Uterus (tissue), 4 donors: Measurements from ENCODE around the gene GABPB1. TPM values are rescaled to one million over a fixed set of nuclear protein-coding genes. Genes with fewer than 3 reads are reported as not detected.

Source experiments
- DNase-seq, 2 donors: peaks; one replicate each; pipeline ENCODE4 v3.0.0-alpha.2; 2019 to 2020
- H3K27ac ChIP-seq, 2 donors: fragments of 200-600 bp; sonication (generic); 1 replicate in 1 of 2; 2 replicates in 1 of 2; pipeline ENCODE4 v1.5.1; 2016 to 2018
- H3K27me3 ChIP-seq, 2 donors: fragments of 200-600 bp; sonication (generic); one replicate each; pipeline ENCODE4 v1.5.1; 2018 to 2019; ENCODE audit warnings: control low read depth in 1 of 2
- H3K36me3 ChIP-seq, 2 donors: fragments of 200-600 bp; sonication (generic); one replicate each; pipeline ENCODE4 v1.5.1; 2019; ENCODE audit warnings: control low read depth in 1 of 2
- H3K4me1 ChIP-seq, 2 donors: fragments of 200-600 bp; sonication (generic); one replicate each; pipeline ENCODE4 v1.5.1; 2018 to 2019; ENCODE audit warnings: control low read depth in 1 of 2
- H3K4me3 ChIP-seq, 2 donors: fragments of 200-600 bp; sonication (generic); 1 replicate in 1 of 2; 2 replicates in 1 of 2; pipeline ENCODE4 v1.5.1; 2018 to 2019; ENCODE audit warnings: mild to moderate bottlenecking in 1 of 2
- H3K9me3 ChIP-seq, 2 donors: fragments of 200-600 bp; sonication (generic); one replicate each; pipeline ENCODE4 v1.5.1; 2019; ENCODE audit warnings: control low read depth in 1 of 2
- POLR2A ChIP-seq, 2 donors: fragments of 450-650 bp; IDR thresholded peaks; one replicate each; pipeline ENCODE4 v1.6.1; 2016; ENCODE audit warnings: antibody characterized with exemption in 2 of 2, mild to moderate bottlenecking in 1 of 2, moderate library complexity in 1 of 2
- intact Hi-C: fragments of 100-400 bp; cut with DNase I; formaldehyde crosslinking; loops from one replicate; pipeline ENCODE4 v1.15.1; 2023; ENCODE audit warnings: low total_unique reads
- total RNA-seq, 4 donors: library from RNA; depleted of rRNA in 3 of 4; stranded (reverse); fragments of >200 nt in 3 of 4; gene quantifications; one replicate each; pipeline versions ENCODE4 v1.1.0 to v1.2.4, GENCODE V29; 2014 to 2023
- TF ChIP-seq, protein P1 (sequence below), 4 experiments: fragments of 200-600 bp in 2 of 4; fragments of 450-650 bp in 2 of 4; sonication (generic) in 2 of 4; IDR thresholded peaks; one replicate each; pipeline ENCODE4 v1.5.1; 2016 to 2019; ENCODE audit warnings: antibody characterized with exemption in 4 of 4, mild to moderate bottlenecking in 2 of 4, moderate library complexity in 1 of 4
- donor health status: DM: yes; HTN: yes; CAD: no.

Gene GABPB1
- total RNA-seq, 4 donors from 2014 or later = 21.2 to 58.1 (median 34.0) TPM

DNA sequence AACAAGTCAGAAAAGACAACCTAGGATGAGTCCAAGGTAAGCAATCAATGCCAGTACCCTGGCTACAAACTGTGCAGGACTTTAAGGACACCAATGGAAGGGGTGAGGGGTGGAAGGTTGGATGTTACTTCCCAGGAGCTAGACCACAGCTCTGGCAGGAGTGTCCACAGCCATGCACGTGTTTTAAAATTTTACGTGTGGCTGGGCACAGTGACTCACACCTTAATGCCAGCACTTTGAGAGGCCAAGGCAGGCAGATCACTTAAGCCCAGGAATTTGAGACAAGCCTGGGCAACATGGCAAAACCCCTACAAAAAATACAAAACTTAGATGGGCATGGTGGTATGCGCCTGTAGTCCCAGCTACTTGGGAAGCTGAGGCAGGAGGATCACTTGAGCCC lies 74.7 kb downstream of the GABPB1 start:
- DNase-seq = no peak
- Histone ChIP-seq H3K27me3 (no peaks in the 10 kb centered on the region), H3K36me3 (no peaks in the 10 kb centered on the region), H3K4me3 (no peak overlapping the region), H3K4me1 (no peaks in the 10 kb centered on the region), H3K9me3 (no peaks in the 10 kb centered on the region), H3K27ac (no peak overlapping the region)
- no peak for TF ChIP-seq POLR2A (IDR thresholded peaks at IDR 0.05)
- TF ChIP-seq, protein P1, sequence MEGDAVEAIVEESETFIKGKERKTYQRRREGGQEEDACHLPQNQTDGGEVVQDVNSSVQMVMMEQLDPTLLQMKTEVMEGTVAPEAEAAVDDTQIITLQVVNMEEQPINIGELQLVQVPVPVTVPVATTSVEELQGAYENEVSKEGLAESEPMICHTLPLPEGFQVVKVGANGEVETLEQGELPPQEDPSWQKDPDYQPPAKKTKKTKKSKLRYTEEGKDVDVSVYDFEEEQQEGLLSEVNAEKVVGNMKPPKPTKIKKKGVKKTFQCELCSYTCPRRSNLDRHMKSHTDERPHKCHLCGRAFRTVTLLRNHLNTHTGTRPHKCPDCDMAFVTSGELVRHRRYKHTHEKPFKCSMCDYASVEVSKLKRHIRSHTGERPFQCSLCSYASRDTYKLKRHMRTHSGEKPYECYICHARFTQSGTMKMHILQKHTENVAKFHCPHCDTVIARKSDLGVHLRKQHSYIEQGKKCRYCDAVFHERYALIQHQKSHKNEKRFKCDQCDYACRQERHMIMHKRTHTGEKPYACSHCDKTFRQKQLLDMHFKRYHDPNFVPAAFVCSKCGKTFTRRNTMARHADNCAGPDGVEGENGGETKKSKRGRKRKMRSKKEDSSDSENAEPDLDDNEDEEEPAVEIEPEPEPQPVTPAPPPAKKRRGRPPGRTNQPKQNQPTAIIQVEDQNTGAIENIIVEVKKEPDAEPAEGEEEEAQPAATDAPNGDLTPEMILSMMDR (IDR thresholded peaks at IDR 0.05) = no peak
- intact Hi-C loops = loop anchor here (10.0 kb wide), 1 partner anchor 1255 kb away; no protein-coding TSS in a partner anchor

DNA sequence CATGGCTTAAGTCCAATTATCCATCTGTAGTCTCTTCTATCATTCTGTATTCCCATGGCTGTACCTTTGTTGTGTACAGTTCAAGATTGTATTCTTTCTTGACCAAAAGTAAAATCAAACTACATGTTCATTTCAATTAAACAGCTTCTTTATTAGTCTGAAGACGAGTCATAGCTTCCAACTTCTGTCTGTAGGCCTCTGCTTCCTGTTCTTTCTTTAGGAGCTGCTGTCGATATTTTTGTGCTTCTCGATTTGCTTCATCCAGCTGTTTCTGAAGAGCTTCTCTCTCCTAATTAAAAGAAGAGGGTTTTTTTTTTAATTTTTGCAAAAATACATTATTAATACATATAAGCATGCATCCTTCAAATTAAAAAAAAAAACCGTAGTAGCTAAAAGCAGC lies 76.5 kb downstream of the GABPB1 start:
- H3K36me3 ChIP-seq = no peaks in the 10 kb centered on the region
- H3K4me3 ChIP-seq = no peak overlapping the region
- intact Hi-C loops = no loop called here

DNA sequence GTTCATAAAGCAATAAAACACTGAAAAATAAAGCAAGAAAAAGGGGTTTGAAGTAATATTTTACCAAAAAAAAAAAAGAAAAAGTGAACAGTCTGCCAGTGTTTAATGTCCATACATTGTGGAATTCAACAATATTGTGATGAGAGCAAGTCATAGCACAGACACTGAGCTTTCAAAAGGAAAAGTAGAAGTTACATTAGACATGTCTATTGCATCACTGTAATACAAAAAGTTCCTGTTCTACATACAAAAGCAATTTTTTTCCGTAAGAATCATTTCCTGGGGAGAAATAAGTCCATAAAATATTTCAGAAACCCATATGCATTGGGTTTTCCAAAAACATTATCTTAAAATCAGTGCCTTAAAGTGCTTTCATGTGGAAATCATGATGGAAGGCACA lies 77.6 kb downstream of the GABPB1 start:
- Histone ChIP-seq H3K4me1 (no peaks in the 10 kb centered on the region), H3K9me3 (no peaks in the 10 kb centered on the region), H3K36me3 (no peaks in the 10 kb centered on the region), H3K27me3 (no peaks in the 10 kb centered on the region), H3K27ac (no peak overlapping the region), H3K4me3 (no peak overlapping the region)
- TF ChIP-seq, protein P1 (IDR thresholded peaks at IDR 0.05) = no peak
- TF ChIP-seq POLR2A (IDR thresholded peaks at IDR 0.05) = no peak
- intact Hi-C loops = no loop called here
- DNase-seq = no peak

More for the DNA sequence above, 76.5 kb downstream of the GABPB1 start:
- TF ChIP-seq POLR2A (IDR thresholded peaks at IDR 0.05) = no peak
- no peak for DNase-seq
- no peaks in the 10 kb centered on the region for H3K27me3 ChIP-seq
- H3K9me3 ChIP-seq = no peaks in the 10 kb centered on the region
- H3K27ac ChIP-seq = no peak overlapping the region
- H3K4me1 ChIP-seq = no peaks in the 10 kb centered on the region

DNA sequence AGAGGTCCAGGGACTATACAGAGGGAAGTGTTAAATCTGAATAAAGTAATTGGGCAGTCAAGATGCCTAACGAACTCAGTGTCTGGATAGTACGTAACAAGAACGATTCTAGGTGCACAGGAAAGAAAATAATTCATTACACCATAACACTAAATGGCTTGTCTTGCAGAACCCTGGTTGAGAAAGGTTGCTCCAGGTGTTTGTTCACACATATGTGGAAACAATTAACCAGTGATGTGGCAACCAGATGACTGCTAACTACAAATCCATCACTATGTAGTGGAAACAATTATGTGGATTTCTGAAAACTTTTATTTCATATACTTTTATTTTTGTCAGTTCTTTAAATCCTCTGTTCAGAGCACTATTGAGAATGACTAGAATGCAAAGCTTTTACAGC lies 79.1 kb downstream of the GABPB1 start:
- TF ChIP-seq, protein P1 (IDR thresholded peaks at IDR 0.05) = no peak
- no peak for TF ChIP-seq POLR2A (IDR thresholded peaks at IDR 0.05)
- H3K27me3 ChIP-seq = no peaks in the 10 kb centered on the region
- no peaks in the 10 kb centered on the region for H3K4me1 ChIP-seq
- no peak for DNase-seq
- no peaks in the 10 kb centered on the region for H3K9me3 ChIP-seq
- no peaks in the 10 kb centered on the region for H3K36me3 ChIP-seq
- H3K4me3 ChIP-seq = no peak overlapping the region
- intact Hi-C loops = no loop called here
- no peak overlapping the region for H3K27ac ChIP-seq

DNA sequence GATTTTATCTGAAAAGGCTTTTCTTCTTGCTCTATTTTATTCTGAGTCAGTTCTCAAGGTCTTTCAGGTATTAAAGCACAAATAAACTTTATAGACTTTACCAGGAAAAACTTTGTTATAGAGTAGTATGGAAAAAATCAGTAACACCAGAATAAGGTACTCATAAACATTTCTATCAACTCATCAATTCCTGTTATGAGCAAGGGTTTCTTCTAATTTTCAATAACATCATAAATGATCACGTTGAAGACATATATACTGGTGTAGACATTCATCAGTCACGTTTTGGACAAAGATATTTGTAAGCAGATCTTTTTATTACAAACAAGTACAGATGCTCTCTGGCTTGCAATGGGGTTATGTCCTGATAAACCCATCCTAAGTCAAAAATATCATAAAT lies 79.9 kb downstream of the GABPB1 start:
- no peak for TF ChIP-seq POLR2A (IDR thresholded peaks at IDR 0.05)
- TF ChIP-seq, protein P1 (IDR thresholded peaks at IDR 0.05) = no peak
- DNase-seq = no peak
- intact Hi-C loops = no loop called here

DNA sequence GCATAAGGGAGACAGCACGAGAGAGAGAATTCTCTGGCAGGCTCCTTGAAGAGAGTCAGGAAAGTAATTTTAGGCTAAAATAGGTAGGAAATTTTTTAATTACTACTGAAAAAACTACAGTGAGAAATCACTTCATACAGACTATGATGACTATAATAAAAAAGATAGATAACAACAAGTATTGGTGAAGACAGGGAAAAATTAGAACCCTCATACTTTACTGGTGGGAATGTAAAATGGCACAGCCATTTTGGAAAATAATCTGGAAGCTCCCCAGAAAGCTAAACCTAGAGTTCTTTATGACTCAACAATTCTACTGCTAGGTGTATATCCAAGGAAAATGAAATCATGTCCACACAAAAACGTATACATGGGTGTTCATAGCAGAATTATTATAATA lies 87.4 kb downstream of the GABPB1 start:
- no peak overlapping the region for H3K4me3 ChIP-seq

More for the DNA sequence above, 79.9 kb downstream of the GABPB1 start:
- Histone ChIP-seq H3K9me3 (no peaks in the 10 kb centered on the region), H3K4me1 (no peaks in the 10 kb centered on the region), H3K4me3 (no peak overlapping the region), H3K27ac (no peak overlapping the region), H3K36me3 (no peaks in the 10 kb centered on the region), H3K27me3 (no peaks in the 10 kb centered on the region)

More for the DNA sequence above, 87.4 kb downstream of the GABPB1 start:
- TF ChIP-seq POLR2A (IDR thresholded peaks at IDR 0.05) = no peak
- TF ChIP-seq, protein P1 (IDR thresholded peaks at IDR 0.05) = no peak
- Histone ChIP-seq H3K9me3 (no peaks in the 10 kb centered on the region), H3K36me3 (no peaks in the 10 kb centered on the region), H3K4me1 (no peaks in the 10 kb centered on the region), H3K27ac (no peak overlapping the region), H3K27me3 (no peaks in the 10 kb centered on the region)
- DNase-seq = no peak
- intact Hi-C loops = no loop called here
